GM12874 (cell line): ENCODE measurements around the gene NCBP3.

Experiments
- CTCF ChIP-seq: IDR thresholded peaks from 2 replicates; pipeline ENCODE4 v1.5.1; 2011; ENCODE audit warnings: low read depth, mild to moderate bottlenecking, control low read depth, low read length, moderate library complexity; ENCODE audit not compliant: insufficient read depth

NCBP3 gene

GRCh38 chr17:3879591-3880417 is 33.8 kb upstream of the NCBP3 start:
- TF ChIP-seq CTCF, result no peak

GRCh38 chr17:3879186-3879585 is 33.1 kb upstream of the NCBP3 start:
- TF ChIP-seq CTCF, result no peak

GRCh38 chr17:3877220-3877619 is 31.2 kb upstream of the NCBP3 start:
- TF ChIP-seq CTCF, result no peak

- TF ChIP-seq CTCF, result no peak
Measured at GRCh38 chr17:3875317-3875716, 29.3 kb upstream of the NCBP3 start.

GRCh38 chr17:3873862-3874261 is 27.8 kb upstream of the NCBP3 start:
- no peak for TF ChIP-seq CTCF

GRCh38 chr17:3870871-3871306 is 24.8 kb upstream of the NCBP3 start:
- TF ChIP-seq CTCF, result no peak

- TF ChIP-seq CTCF, result no peak
Measured at GRCh38 chr17:3867606-3868005, 21.6 kb upstream of the NCBP3 start.
